Stimulated activated CD8-positive, alpha-beta memory T cell treated with anti-CD3 and anti-CD28 coated beads, Interleukin-15, amount 100 ng/mL, for 4 hours (primary cell): ENCODE data around the gene DNAJB13.
"Not testable (repeated sequence)": the region's sequence is repeated elsewhere in the genome, so short reads cannot be mapped to it uniquely, and the experiment has no call there.

Source experiments
- DNase-seq, 2 donors: peaks; one replicate each; pipeline ENCODE4 v3.0.0-alpha.2; 2020; ENCODE audit warnings: low read depth in 2 of 2

Gene DNAJB13

DNA sequence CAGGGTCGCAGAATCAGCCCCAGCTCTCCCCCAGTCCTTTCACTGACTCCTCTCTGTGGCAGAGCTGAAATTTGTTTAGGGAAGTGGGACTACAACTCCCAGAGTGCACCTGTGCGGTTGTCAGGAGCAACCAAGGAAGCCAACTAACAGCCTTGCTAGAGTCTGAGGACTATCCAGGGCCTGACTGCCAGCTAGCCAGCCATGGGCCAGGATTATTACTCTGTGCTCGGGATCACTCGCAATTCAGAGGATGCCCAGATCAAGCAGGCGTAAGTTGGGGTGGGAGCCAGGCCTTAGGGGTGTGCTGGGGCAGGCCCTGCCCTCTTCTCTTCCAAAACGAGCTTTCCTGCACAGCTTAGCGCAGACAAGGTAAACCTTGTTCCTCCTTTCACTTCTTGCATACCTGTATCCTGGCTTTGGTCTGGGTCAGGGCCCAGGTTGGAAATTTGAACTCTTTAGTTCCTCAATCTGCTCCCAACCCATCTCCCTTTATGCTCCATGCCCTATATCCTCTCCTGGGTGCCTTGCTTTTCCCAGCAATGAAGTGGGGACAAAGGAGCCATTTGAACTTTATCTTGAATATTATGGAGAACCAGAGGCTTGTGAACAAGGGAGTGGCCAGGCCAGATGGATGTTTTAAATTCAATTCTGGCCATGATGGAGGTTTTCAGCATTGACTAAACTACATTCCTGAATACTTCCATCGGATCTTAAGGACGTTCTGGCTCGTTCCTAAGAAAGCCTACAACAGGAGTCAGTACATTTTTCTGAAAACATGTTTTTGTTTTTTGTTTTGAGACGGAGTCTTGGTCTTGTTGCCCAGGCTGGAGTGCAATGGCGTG lies at the start of gene DNAJB13:
Gene DNAJB13 (plus strand): TSS at position 158 of the 842 bp plus-strand sequence. CDS start 44 bp downstream, at position 202.
- no peak for DNase-seq

DNA sequence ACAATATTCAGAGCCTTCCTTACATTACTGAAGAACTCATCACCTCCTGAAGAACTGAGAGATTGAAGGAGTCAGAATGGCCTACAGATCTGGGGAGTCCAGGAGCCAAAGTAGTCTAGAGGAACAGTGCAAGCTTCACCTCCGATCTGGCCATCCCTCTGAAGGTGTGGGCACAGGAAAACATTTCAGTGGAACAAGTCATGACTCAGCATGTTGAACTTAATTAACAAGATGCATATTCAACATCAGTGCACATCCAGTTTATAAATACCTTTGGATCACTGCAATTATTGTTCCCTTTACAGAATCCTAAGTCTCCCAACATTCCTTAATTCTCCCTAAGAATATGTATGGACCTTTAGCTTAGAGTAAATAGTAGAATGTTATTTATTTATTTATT lies 48.5 kb upstream of the DNAJB13 start:
- no peak for DNase-seq

GRCh38 chr11:73907191-73907590 lies 43.6 kb upstream of the DNAJB13 start:
- no peak for DNase-seq

GRCh38 chr11:73912026-73912425 lies 38.8 kb upstream of the DNAJB13 start:
- no peak for DNase-seq

DNA sequence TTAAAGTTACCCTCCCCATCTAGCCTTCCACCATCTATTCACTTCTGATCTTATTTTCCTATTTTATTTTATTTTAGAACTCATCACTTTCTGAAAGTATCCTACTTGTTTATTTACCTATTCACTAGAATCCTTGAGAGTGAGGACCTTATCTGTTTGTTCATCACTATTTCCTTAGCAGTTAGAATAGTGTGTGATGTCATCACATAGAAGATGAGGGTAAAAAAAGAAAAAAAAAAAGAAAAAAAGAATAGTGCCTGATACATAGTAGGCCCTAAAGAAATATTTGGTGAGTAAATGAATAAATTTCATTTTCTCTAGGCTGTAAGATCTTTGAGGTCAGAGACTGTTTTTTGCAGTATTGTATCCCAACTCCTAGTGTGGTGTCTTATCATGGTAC lies 37.4 kb upstream of the DNAJB13 start:
- no peak for DNase-seq

GRCh38 chr11:73914284-73914683 lies 36.5 kb upstream of the DNAJB13 start:
- no peak for DNase-seq

DNA sequence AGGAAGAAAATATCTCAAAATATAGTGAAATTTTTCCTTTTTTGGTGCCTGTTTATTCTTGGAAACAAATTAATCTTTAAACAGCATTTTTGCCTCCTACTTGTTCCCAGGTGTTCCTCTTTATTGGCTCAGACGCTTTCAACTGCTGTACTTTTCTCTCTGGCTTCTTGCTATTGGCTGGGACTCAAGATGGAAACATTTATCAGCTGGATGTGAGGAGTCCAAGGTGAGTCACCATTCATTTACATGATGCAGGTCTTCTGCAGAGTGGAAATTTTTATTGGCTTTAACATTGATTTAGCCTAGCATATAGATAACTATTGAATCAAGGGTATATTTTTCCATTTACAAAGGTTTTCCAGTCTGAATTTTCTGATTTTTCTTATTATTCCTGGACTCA lies 34.4 kb upstream of the DNAJB13 start:
- DNase-seq = no peak

DNA sequence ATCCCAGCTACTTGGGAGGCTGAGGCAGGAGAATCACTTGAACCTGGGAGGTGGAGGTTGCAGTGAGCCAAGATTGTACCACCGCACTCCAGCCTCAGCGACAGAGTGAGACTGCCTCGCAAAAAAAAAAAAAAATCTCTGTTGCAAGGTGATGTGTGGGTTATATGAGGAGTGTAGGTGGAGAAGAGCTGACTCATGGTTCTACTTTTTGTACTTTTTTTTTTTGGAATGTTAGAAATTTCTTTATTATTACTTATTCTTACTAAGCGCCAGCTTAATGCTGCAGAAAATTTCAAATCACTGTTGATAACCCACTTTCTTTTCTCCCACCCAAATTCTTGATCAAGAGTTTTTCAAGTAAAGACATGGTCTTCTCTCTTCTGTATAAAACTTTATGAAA lies 29.6 kb upstream of the DNAJB13 start:
- no peak for DNase-seq

DNA sequence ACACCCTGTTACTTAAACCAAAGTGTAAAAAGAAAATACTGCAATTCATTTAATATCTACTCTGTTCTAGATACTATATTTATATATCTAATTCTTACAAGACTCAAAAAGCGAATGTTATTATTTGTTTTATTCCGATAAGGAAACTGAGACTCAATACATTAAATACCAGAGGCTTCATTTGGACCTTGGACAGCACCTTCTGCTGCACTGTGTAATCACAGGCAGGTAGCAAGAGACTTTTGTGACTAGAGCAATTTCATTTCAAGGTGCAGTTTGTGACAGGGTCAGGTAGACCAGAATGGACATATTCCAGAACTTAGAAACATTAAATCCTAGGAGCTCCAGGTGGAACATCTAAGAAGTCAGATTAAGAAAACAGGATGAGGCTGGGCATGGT lies 21.4 kb upstream of the DNAJB13 start:
- no peak for DNase-seq

GRCh38 chr11:73931039-73931645 lies 19.7 kb upstream of the DNAJB13 start:
- no peak for DNase-seq

- no peak for DNase-seq
These were observed 18.9 kb upstream of the DNAJB13 start for GRCh38 chr11:73931951-73932350.

GRCh38 chr11:73932781-73933180 lies 18.0 kb upstream of the DNAJB13 start:
- no peak for DNase-seq

- DNase-seq = not testable (repeated sequence)
These were observed 14.8 kb upstream of the DNAJB13 start for GRCh38 chr11:73936047-73936446.

DNA sequence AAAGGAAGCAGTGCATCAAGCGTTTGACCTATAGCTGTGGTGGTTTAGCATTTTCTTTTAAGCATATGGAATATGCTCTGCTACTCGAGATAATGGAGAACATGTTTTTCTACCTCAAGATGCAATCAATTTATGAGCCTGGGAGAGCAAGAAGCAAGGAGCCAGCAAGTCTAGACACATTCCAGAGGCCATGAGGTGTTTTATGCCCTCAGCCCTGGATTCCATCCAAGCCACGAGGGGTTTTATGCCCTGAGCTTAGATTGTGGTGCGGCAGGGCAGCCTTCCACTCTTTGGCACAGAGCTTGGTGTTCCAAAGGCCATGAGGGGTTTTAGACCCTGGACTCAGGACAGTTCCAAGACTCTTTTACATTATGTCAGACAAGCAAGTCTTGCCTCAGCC lies 11.7 kb upstream of the DNAJB13 start:
- no peak for DNase-seq

- no peak for DNase-seq
These were observed 9.8 kb upstream of the DNAJB13 start for GRCh38 chr11:73940801-73941570.

DNA sequence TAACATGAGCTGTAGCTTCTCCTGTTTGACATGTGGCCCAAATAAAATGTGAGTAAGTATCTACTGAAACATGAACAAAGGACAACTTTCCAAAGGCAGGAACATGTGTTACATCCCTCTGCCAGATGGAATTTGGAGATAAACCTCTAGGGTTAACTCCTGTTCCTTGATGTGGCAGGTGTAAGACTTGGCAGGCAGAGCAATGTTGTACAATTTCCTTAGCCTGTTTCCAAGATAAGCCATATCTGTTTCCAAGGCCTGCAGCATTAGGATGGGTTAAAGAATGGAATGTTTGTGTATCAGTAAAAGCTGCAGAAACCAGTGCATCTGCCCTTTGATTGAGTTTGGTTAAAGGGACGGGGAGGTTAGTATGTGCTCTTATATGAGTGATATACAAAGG lies 8.8 kb upstream of the DNAJB13 start:
- no peak for DNase-seq

- DNase-seq = no peak
These were observed 6.7 kb upstream of the DNAJB13 start for GRCh38 chr11:73944085-73944484.

GRCh38 chr11:73944901-73945300 lies 5.9 kb upstream of the DNAJB13 start:
- DNase-seq = no peak

- no peak for DNase-seq
These were observed 5.4 kb upstream of the DNAJB13 start for GRCh38 chr11:73945396-73945795.

- DNase-seq = no peak
These were observed 3.9 kb upstream of the DNAJB13 start for GRCh38 chr11:73946798-73947458.

GRCh38 chr11:73949246-73949645 lies 1.6 kb upstream of the DNAJB13 start:
- DNase-seq = no peak

DNA sequence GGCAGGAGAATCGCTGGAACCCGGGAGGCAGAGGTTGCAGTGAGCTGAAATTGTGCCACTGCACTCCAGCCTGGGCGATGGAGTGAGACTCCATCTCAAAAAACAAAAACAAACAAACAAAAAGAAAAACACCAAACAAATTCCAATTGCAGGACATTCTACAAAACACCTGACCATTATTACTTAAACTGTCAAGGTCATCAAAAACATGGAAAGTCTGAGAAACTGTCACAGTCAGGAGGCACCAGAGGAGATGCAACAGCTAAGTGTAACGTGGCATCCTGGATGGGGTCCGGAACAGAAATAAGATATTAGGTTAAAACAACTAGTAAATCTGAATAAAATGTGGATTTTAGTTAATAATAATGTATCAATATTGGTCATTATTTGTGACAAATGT lies 914 bp upstream of the DNAJB13 start:
- DNase-seq = no peak
